ENCODE results near the gene SPPL2B.

SPPL2B gene

GRCh38 chr19:2303211-2303798, 25.2 kb upstream of the SPPL2B start:
- no peak overlapping the region for H3K27ac ChIP-seq (ENCODE audit: low read depth, low read length)
- H3K9ac ChIP-seq (ENCODE audit: low read depth, low read length): no peak overlapping the region
- no peak overlapping the region for H3K4me3 ChIP-seq (ENCODE audit: low read length)
- H3K4me1 ChIP-seq (ENCODE audit: insufficient read depth, low read length): no peaks in the 10 kb centered on the region
- no peaks in the 10 kb centered on the region for H3K36me3 ChIP-seq (ENCODE audit: insufficient read depth, low read length)
- H3K27me3 ChIP-seq (ENCODE audit: insufficient read depth, low read length): peaks cover 39% of the 10 kb centered on the region
- H3K9me3 ChIP-seq (ENCODE audit: insufficient read depth, low read depth, low read length): no peaks in the 10 kb centered on the region
- 86% methylated on average over 26 of the region's 26 CpGs for WGBS

GRCh38 chr19:2305452-2306280, 22.8 kb upstream of the SPPL2B start:
- WGBS: 74% methylated on average over 14 of the region's 19 CpGs
- H3K9me3 ChIP-seq (ENCODE audit: insufficient read depth, low read depth, low read length): no peaks in the 10 kb centered on the region
- no peak overlapping the region for H3K9ac ChIP-seq (ENCODE audit: low read depth, low read length)
- no peak overlapping the region for H3K27ac ChIP-seq (ENCODE audit: low read depth, low read length)
- H3K4me3 ChIP-seq (ENCODE audit: low read length): no peak overlapping the region
- no peaks in the 10 kb centered on the region for H3K4me1 ChIP-seq (ENCODE audit: insufficient read depth, low read length)
- H3K36me3 ChIP-seq (ENCODE audit: insufficient read depth, low read length): no peaks in the 10 kb centered on the region
- peaks cover 46% of the 10 kb centered on the region for H3K27me3 ChIP-seq (ENCODE audit: insufficient read depth, low read length)

- H3K9me3 ChIP-seq (ENCODE audit: insufficient read depth, low read depth, low read length): no peaks in the 10 kb centered on the region
- H3K27me3 ChIP-seq (ENCODE audit: insufficient read depth, low read length): peaks cover 44% of the 10 kb centered on the region
- no peaks in the 10 kb centered on the region for H3K36me3 ChIP-seq (ENCODE audit: insufficient read depth, low read length)
- no peak overlapping the region for H3K9ac ChIP-seq (ENCODE audit: low read depth, low read length)
- no peak overlapping the region for H3K4me3 ChIP-seq (ENCODE audit: low read length)
- H3K4me1 ChIP-seq (ENCODE audit: insufficient read depth, low read length): no peaks in the 10 kb centered on the region
- 83% methylated on average over 19 of the region's 19 CpGs for WGBS
- no peak overlapping the region for H3K27ac ChIP-seq (ENCODE audit: low read depth, low read length)
These were observed 22.1 kb upstream of the SPPL2B start for GRCh38 chr19:2306281-2306806.

- H3K4me3 ChIP-seq (ENCODE audit: low read length): no peak overlapping the region
- H3K9ac ChIP-seq (ENCODE audit: low read depth, low read length): no peak overlapping the region
- H3K36me3 ChIP-seq (ENCODE audit: insufficient read depth, low read length): no peaks in the 10 kb centered on the region
- H3K27ac ChIP-seq (ENCODE audit: low read depth, low read length): no peak overlapping the region
- H3K27me3 ChIP-seq (ENCODE audit: insufficient read depth, low read length): peaks cover 42% of the 10 kb centered on the region
- no peaks in the 10 kb centered on the region for H3K4me1 ChIP-seq (ENCODE audit: insufficient read depth, low read length)
- 84% methylated on average over 17 of the region's 17 CpGs for WGBS
- H3K9me3 ChIP-seq (ENCODE audit: insufficient read depth, low read depth, low read length): no peaks in the 10 kb centered on the region
These were observed 21.5 kb upstream of the SPPL2B start for GRCh38 chr19:2306971-2307370.

- H3K36me3 ChIP-seq (ENCODE audit: insufficient read depth, low read length): no peaks in the 10 kb centered on the region
- H3K4me3 ChIP-seq (ENCODE audit: low read length): peak overlapping the region; percentile 39
- no peaks in the 10 kb centered on the region for H3K9me3 ChIP-seq (ENCODE audit: insufficient read depth, low read depth, low read length)
- WGBS: 66% methylated on average over 33 of the region's 33 CpGs
- H3K27ac ChIP-seq (ENCODE audit: low read depth, low read length): no peak overlapping the region
- peaks cover 36% of the 10 kb centered on the region for H3K27me3 ChIP-seq (ENCODE audit: insufficient read depth, low read length)
- H3K4me1 ChIP-seq (ENCODE audit: insufficient read depth, low read length): no peaks in the 10 kb centered on the region
- H3K9ac ChIP-seq (ENCODE audit: low read depth, low read length): no peak overlapping the region
These were observed 20.9 kb upstream of the SPPL2B start for GRCh38 chr19:2307518-2308012.

GRCh38 chr19:2308114-2308556, 20.3 kb upstream of the SPPL2B start, which contains the start of gene LINGO3:
LINGO3 (minus strand) TSS chr19:2308154; CDS start chr19:2291776, 16,378 bp downstream.
- Histone ChIP-seq H3K4me3 (ENCODE audit: low read length) (peak within 1 kb of the TSS; percentile 45), H3K9ac (ENCODE audit: low read depth, low read length) (peak within 1 kb of the TSS; percentile 34; the same call in 1 of the 2 replicates)

GRCh38 chr19:2309734-2310362, 18.6 kb upstream of the SPPL2B start:
- no peak overlapping the region for H3K4me3 ChIP-seq (ENCODE audit: low read length)
- no peaks in the 10 kb centered on the region for H3K4me1 ChIP-seq (ENCODE audit: insufficient read depth, low read length)
- H3K36me3 ChIP-seq (ENCODE audit: insufficient read depth, low read length): no peaks in the 10 kb centered on the region
- H3K27ac ChIP-seq (ENCODE audit: low read depth, low read length): no peak overlapping the region
- peaks cover 26% of the 10 kb centered on the region for H3K27me3 ChIP-seq (ENCODE audit: insufficient read depth, low read length)
- WGBS: 82% methylated on average over 17 of the region's 17 CpGs
- no peak overlapping the region for H3K9ac ChIP-seq (ENCODE audit: low read depth, low read length)
- H3K9me3 ChIP-seq (ENCODE audit: insufficient read depth, low read depth, low read length): peaks cover 1% of the 10 kb centered on the region; the same call in 1 of the 2 replicates

More at GRCh38 chr19:2308114-2308556, 20.3 kb upstream of the SPPL2B start, which contains the start of gene LINGO3:
- H3K4me1 ChIP-seq (ENCODE audit: insufficient read depth, low read length): no peaks in the 10 kb centered on the region
- no peaks in the 10 kb centered on the region for H3K36me3 ChIP-seq (ENCODE audit: insufficient read depth, low read length)
- no peak within 1 kb of the TSS for H3K27ac ChIP-seq (ENCODE audit: low read depth, low read length)
- 13% methylated on average over 63 of the region's 63 CpGs for WGBS
- no peaks in the 10 kb centered on the region for H3K9me3 ChIP-seq (ENCODE audit: insufficient read depth, low read depth, low read length)
- H3K27me3 ChIP-seq (ENCODE audit: insufficient read depth, low read length): peaks cover 30% of the 10 kb centered on the region

GRCh38 chr19:2311093-2311492, 17.4 kb upstream of the SPPL2B start:
- H3K36me3 ChIP-seq (ENCODE audit: insufficient read depth, low read length): no peaks in the 10 kb centered on the region
- H3K27me3 ChIP-seq (ENCODE audit: insufficient read depth, low read length): peaks cover 26% of the 10 kb centered on the region
- peaks cover 5% of the 10 kb centered on the region; the same call in 1 of the 2 replicates for H3K9me3 ChIP-seq (ENCODE audit: insufficient read depth, low read depth, low read length)
- no peak overlapping the region for H3K9ac ChIP-seq (ENCODE audit: low read depth, low read length)
- no peak overlapping the region for H3K27ac ChIP-seq (ENCODE audit: low read depth, low read length)
- H3K4me1 ChIP-seq (ENCODE audit: insufficient read depth, low read length): no peaks in the 10 kb centered on the region
- 94% methylated on average over 4 of the region's 4 CpGs for WGBS
- H3K4me3 ChIP-seq (ENCODE audit: low read length): no peak overlapping the region

GRCh38 chr19:2312820-2313501, 15.5 kb upstream of the SPPL2B start:
- H3K9ac ChIP-seq (ENCODE audit: low read depth, low read length): no peak overlapping the region
- no peak overlapping the region for H3K27ac ChIP-seq (ENCODE audit: low read depth, low read length)
- H3K4me1 ChIP-seq (ENCODE audit: insufficient read depth, low read length): no peaks in the 10 kb centered on the region
- WGBS: 59% methylated on average over 28 of the region's 28 CpGs
- peaks cover 10% of the 10 kb centered on the region for H3K27me3 ChIP-seq (ENCODE audit: insufficient read depth, low read length)
- H3K36me3 ChIP-seq (ENCODE audit: insufficient read depth, low read length): no peaks in the 10 kb centered on the region
- no peak overlapping the region for H3K4me3 ChIP-seq (ENCODE audit: low read length)
- H3K9me3 ChIP-seq (ENCODE audit: insufficient read depth, low read depth, low read length): peaks cover 5% of the 10 kb centered on the region; the same call in 1 of the 2 replicates

- no peak overlapping the region for H3K9ac ChIP-seq (ENCODE audit: low read depth, low read length)
- WGBS: 89% methylated on average over 7 of the region's 7 CpGs
- peaks cover 5% of the 10 kb centered on the region; the same call in 1 of the 2 replicates for H3K9me3 ChIP-seq (ENCODE audit: insufficient read depth, low read depth, low read length)
- H3K27ac ChIP-seq (ENCODE audit: low read depth, low read length): no peak overlapping the region
- no peaks in the 10 kb centered on the region for H3K27me3 ChIP-seq (ENCODE audit: insufficient read depth, low read length)
- no peaks in the 10 kb centered on the region for H3K36me3 ChIP-seq (ENCODE audit: insufficient read depth, low read length)
- no peak overlapping the region for H3K4me3 ChIP-seq (ENCODE audit: low read length)
- H3K4me1 ChIP-seq (ENCODE audit: insufficient read depth, low read length): no peaks in the 10 kb centered on the region
These were observed 13.2 kb upstream of the SPPL2B start for GRCh38 chr19:2315121-2315817.
